ENCODE measurements around the gene EVA1B. TPM values are rescaled to one million over a fixed set of nuclear protein-coding genes. Genes with fewer than 3 reads are reported as not detected.

EVA1B gene
- total RNA-seq, 2 donors from 2014 or later: 67.1 to 78.7 TPM

DNA sequence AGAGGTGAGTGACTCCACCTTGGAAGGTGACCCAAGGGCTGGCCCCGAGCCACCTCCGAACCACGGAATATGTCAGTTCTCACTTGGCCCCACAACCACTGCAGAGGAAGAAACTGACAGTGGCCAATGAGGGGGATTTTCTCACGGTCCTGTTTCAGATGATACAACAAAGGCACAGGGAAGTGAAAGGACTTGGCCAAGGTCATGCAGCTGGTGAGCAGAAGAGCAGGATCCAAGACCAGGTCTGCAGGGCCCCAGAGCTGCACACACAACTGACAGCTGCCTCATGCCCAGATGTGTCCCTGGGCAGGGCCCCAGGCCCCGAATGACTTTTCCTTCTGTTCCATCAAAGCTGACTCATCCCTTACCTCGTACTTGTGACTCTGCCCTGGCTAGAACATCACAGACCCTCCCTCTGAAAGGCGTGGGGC is 25.8 kb upstream of the EVA1B start:
- no peak overlapping the region for H3K4me3 ChIP-seq

GRCh38 chr1:36346741-36347370 is 23.4 kb upstream of the EVA1B start:
- WGBS: 93% methylated on average over 8 of the region's 8 CpGs
- Histone ChIP-seq H3K36me3 (peaks cover 0 to 5% of the 10 kb centered on the region in 2 donors), H3K27me3 (replicated peaks; ENCODE audit: insufficient read depth) (no peaks in the 10 kb centered on the region)

More for the DNA sequence above, 25.8 kb upstream of the EVA1B start:
- WGBS: 63% methylated on average over 7 of the region's 7 CpGs
- Histone ChIP-seq H3K4me1 (replicated peaks) (no peaks in the 10 kb centered on the region), H3K27ac (no peak overlapping the region), H3K27me3 (replicated peaks; ENCODE audit: insufficient read depth) (no peaks in the 10 kb centered on the region), H3K9me3 (no peaks in the 10 kb centered on the region), H3K36me3 (peaks cover 5 to 12% of the 10 kb centered on the region in 2 donors)
- intact Hi-C loops (cut with DNase I): no loop called here
- DNase-seq (ENCODE audit: low spot score): no peak
- TF ChIP-seq CTCF (IDR thresholded peaks at IDR 0.05): no peak
- TF ChIP-seq POLR2A (IDR thresholded peaks at IDR 0.05): no peak
- TF ChIP-seq POLR2AphosphoS5 (IDR thresholded peaks at IDR 0.05): no peak

DNA sequence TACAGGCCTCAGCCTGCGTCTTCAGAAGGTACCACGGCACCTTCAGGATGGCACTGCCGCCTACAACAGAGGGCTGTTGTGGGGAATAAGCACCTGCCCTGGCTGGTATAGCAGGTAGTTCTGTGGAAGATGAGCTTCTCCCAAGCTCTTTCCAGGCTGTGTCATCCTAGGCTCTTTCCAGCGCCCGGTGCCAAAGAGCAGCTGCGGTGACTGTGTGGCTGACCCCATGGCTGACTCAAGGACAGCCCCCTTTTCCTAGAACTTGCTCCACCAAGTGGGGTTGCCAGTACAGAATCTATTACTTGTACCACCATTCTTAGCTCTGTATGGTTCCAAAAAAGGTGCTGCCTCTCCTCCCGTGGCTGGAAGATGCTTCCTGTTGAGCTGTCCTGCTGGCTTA is 21.9 kb upstream of the EVA1B start:
- Histone ChIP-seq H3K4me3 (no peak overlapping the region), H3K27ac (no peak overlapping the region), H3K27me3 (replicated peaks; ENCODE audit: insufficient read depth) (no peaks in the 10 kb centered on the region), H3K9me3 (no peaks in the 10 kb centered on the region), H3K36me3 (peaks cover 0 to 5% of the 10 kb centered on the region in 2 donors), H3K4me1 (replicated peaks) (no peaks in the 10 kb centered on the region)
- no peak for DNase-seq (ENCODE audit: low spot score)
- intact Hi-C loops (cut with DNase I): no loop called here
- 89% methylated on average over 7 of the region's 7 CpGs for WGBS
- TF ChIP-seq POLR2AphosphoS5 (IDR thresholded peaks at IDR 0.05) (no peak), CTCF (IDR thresholded peaks at IDR 0.05) (no peak), POLR2A (IDR thresholded peaks at IDR 0.05) (no peak)

More at GRCh38 chr1:36346741-36347370, 23.4 kb upstream of the EVA1B start:
- no peak overlapping the region for H3K27ac ChIP-seq
- H3K4me1 ChIP-seq (replicated peaks): no peaks in the 10 kb centered on the region
- no peak overlapping the region for H3K4me3 ChIP-seq
- no peak for DNase-seq (ENCODE audit: low spot score)
- no peaks in the 10 kb centered on the region for H3K9me3 ChIP-seq
- intact Hi-C loops (cut with DNase I): no loop called here
- TF ChIP-seq POLR2AphosphoS5 (IDR thresholded peaks at IDR 0.05) (no peak), CTCF (IDR thresholded peaks at IDR 0.05) (no peak), POLR2A (IDR thresholded peaks at IDR 0.05) (no peak)

DNA sequence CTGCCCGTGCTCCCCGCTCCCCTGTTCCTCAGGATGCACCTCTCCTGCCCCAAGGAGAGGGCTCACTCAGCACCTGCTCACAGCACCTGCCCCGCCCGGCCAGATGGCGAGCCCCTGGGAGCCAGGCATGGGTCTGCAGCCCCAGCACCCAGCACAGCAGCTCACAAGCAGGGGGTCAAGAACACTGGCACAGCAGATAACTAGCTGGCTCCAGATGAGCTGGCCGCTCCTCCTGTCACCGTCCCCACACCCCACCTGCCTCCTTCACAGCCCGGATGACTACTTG is 20.9 kb upstream of the EVA1B start:
- no peak for DNase-seq (ENCODE audit: low spot score)
- Histone ChIP-seq H3K4me1 (replicated peaks) (no peaks in the 10 kb centered on the region), H3K27me3 (replicated peaks; ENCODE audit: insufficient read depth) (no peaks in the 10 kb centered on the region), H3K4me3 (no peak overlapping the region), H3K9me3 (no peaks in the 10 kb centered on the region), H3K36me3 (peaks cover 0 to 5% of the 10 kb centered on the region in 2 donors), H3K27ac (no peak overlapping the region)
- intact Hi-C loops (cut with DNase I): no loop called here
- TF ChIP-seq POLR2A (IDR thresholded peaks at IDR 0.05) (no peak), CTCF (IDR thresholded peaks at IDR 0.05) (no peak), POLR2AphosphoS5 (IDR thresholded peaks at IDR 0.05) (no peak)
- 89% methylated on average over 8 of the region's 8 CpGs for WGBS
